ENCODE data around the gene IL7R. TPM values are rescaled to one million over a fixed set of nuclear protein-coding genes. Genes with fewer than 3 reads are reported as not detected.
"Not testable (repeated sequence)": the region's sequence is repeated elsewhere in the genome, so short reads cannot be mapped to it uniquely, and the experiment has no call there.

Gene IL7R
- total RNA-seq, 1 experiment from 2014 or later: 0.26 TPM

- H3K4me3 Mint-ChIP-seq (ENCODE audit: unreplicated experiment): no peak overlapping the region
- H3K36me3 Mint-ChIP-seq (ENCODE audit: insufficient read depth, unreplicated experiment): no peaks in the 10 kb centered on the region
- POLR2A ChIA-PET: no interaction called here
- no peaks in the 10 kb centered on the region for H3K27me3 Mint-ChIP-seq (ENCODE audit: insufficient read depth, unreplicated experiment)
- intact Hi-C loops (cut with micrococcal nuclease): no loop called here
- DNase-seq (ENCODE audit: unreplicated experiment): no peak
- no peaks in the 10 kb centered on the region for H3K9me3 Mint-ChIP-seq (ENCODE audit: unreplicated experiment)
- no peak overlapping the region for H3K27ac Mint-ChIP-seq (ENCODE audit: low read depth, unreplicated experiment)
- H3K4me1 Mint-ChIP-seq (ENCODE audit: insufficient read depth, unreplicated experiment): no peaks in the 10 kb centered on the region
- TF ChIP-seq CTCF (IDR thresholded peaks at IDR 0.05; ENCODE audit: unreplicated experiment): no peak
- no TSS peak for BruUV-seq (replicated peaks)
- CTCF ChIA-PET: interaction anchor here (1.4 kb wide), 1 partner anchor 36 kb away, joined by 6 read pairs; no protein-coding TSS in a partner anchor
These were observed 33.6 kb downstream of the IL7R start for GRCh38 chr5:35890021-35891020.

GRCh38 chr5:35892799-35893198 is 36.1 kb downstream of the IL7R start:
- DNase-seq (ENCODE audit: unreplicated experiment); H3K9me3 Mint-ChIP-seq (ENCODE audit: unreplicated experiment); H3K27ac Mint-ChIP-seq (ENCODE audit: low read depth, unreplicated experiment); intact Hi-C loops (cut with micrococcal nuclease); H3K4me3 Mint-ChIP-seq (ENCODE audit: unreplicated experiment); H3K36me3 Mint-ChIP-seq (ENCODE audit: insufficient read depth, unreplicated experiment); H3K4me1 Mint-ChIP-seq (ENCODE audit: insufficient read depth, unreplicated experiment); H3K27me3 Mint-ChIP-seq (ENCODE audit: insufficient read depth, unreplicated experiment); POLR2A ChIA-PET; BruUV-seq (replicated peaks): not testable (repeated sequence)
- CTCF ChIA-PET: interaction anchor here (1.4 kb wide), 1 partner anchor 116 kb away, joined by 3 read pairs; no protein-coding TSS in a partner anchor

- ChIA-PET POLR2A (no interaction called here), CTCF (interaction anchor here (1.1 to 1.4 kb wide), 2 partner anchors 31 to 117 kb away, joined by 3 to 6 read pairs; no protein-coding TSS in a partner anchor)
- no peaks in the 10 kb centered on the region for H3K27me3 Mint-ChIP-seq (ENCODE audit: insufficient read depth, unreplicated experiment)
- H3K36me3 Mint-ChIP-seq (ENCODE audit: insufficient read depth, unreplicated experiment): no peaks in the 10 kb centered on the region
- H3K9me3 Mint-ChIP-seq (ENCODE audit: unreplicated experiment): no peaks in the 10 kb centered on the region
- H3K4me1 Mint-ChIP-seq (ENCODE audit: insufficient read depth, unreplicated experiment): peaks cover under 1% of the 10 kb centered on the region
- BruUV-seq (replicated peaks): no TSS peak
- no peak for DNase-seq (ENCODE audit: unreplicated experiment)
- H3K4me3 Mint-ChIP-seq (ENCODE audit: unreplicated experiment): no peak overlapping the region
- no peak for TF ChIP-seq CTCF (IDR thresholded peaks at IDR 0.05; ENCODE audit: unreplicated experiment)
- H3K27ac Mint-ChIP-seq (ENCODE audit: low read depth, unreplicated experiment): no peak overlapping the region
- intact Hi-C loops (cut with micrococcal nuclease): no loop called here
These were observed 37.4 kb downstream of the IL7R start for GRCh38 chr5:35894131-35894530.

- BruUV-seq (replicated peaks): no TSS peak
- no peaks in the 10 kb centered on the region for H3K9me3 Mint-ChIP-seq (ENCODE audit: unreplicated experiment)
- no peak for TF ChIP-seq CTCF (IDR thresholded peaks at IDR 0.05; ENCODE audit: unreplicated experiment)
- H3K4me1 Mint-ChIP-seq (ENCODE audit: insufficient read depth, unreplicated experiment): peaks cover 7% of the 10 kb centered on the region
- ChIA-PET POLR2A (no interaction called here), CTCF (interaction anchor here (0.5 to 0.6 kb wide), 2 partner anchors 247 to 300 kb away, joined by 3 to 4 read pairs; no protein-coding TSS in a partner anchor)
- H3K27ac Mint-ChIP-seq (ENCODE audit: low read depth, unreplicated experiment): no peak overlapping the region
- H3K4me3 Mint-ChIP-seq (ENCODE audit: unreplicated experiment): no peak overlapping the region
- intact Hi-C loops (cut with micrococcal nuclease): no loop called here
- no peak for DNase-seq (ENCODE audit: unreplicated experiment)
- H3K36me3 Mint-ChIP-seq (ENCODE audit: insufficient read depth, unreplicated experiment): no peaks in the 10 kb centered on the region
- no peaks in the 10 kb centered on the region for H3K27me3 Mint-ChIP-seq (ENCODE audit: insufficient read depth, unreplicated experiment)
These were observed 42.4 kb downstream of the IL7R start for GRCh38 chr5:35898952-35899660.

All from MCF 10A (cell line).